K562 (cell line): Measurements from ENCODE around the gene FUT2. TPM values are rescaled to one million over a fixed set of nuclear protein-coding genes. Genes with fewer than 3 reads are reported as not detected.

Experiments
- CEBPG ChIP-seq, 3 experiments: fragments of 200-800 bp in 1 of 3; sonication (Bioruptor generic) in 1 of 3; sonication (generic) in 1 of 3; formaldehyde crosslinking in 1 of 3; IDR thresholded peaks in 2 of 3; conservative IDR thresholded peaks in 1 of 3; 2 replicates each; pipeline versions ENCODE4 v1.6.1 to v1.8.0; 2016 to 2022; ENCODE audit warnings: missing compliant biosample characterization in 2 of 3, missing genetic modification characterization in 2 of 3, mild to moderate bottlenecking in 1 of 3, missing genetic modification reagents in 1 of 3
- ETV6 ChIP-seq, 3 experiments: fragments of 150-350 bp in 1 of 3; sonication (generic) in 1 of 3; formaldehyde crosslinking in 1 of 3; IDR thresholded peaks; 2 replicates each; pipeline versions ENCODE4 v1.6.1 to v1.8.0; 2014 to 2022; ENCODE audit warnings: borderline replicate concordance in 2 of 3, low read depth in 2 of 3, antibody characterized with exemption in 1 of 3, low read length in 1 of 3, mild to moderate bottlenecking in 1 of 3, missing genetic modification reagents in 1 of 3
- FOSL1 ChIP-seq: fragments of 200-800 bp; sonication (Bioruptor generic); conservative IDR thresholded peaks from 2 replicates; pipeline ENCODE4 v1.6.1; 2016; ENCODE audit warnings: missing genetic modification characterization, missing compliant biosample characterization
- FOXK1 ChIP-seq: sonication (generic); formaldehyde crosslinking; IDR thresholded peaks from 2 replicates; pipeline ENCODE4 v1.8.0; 2022; ENCODE audit warnings: missing genetic modification reagents, mild to moderate bottlenecking, borderline replicate concordance
- HLTF ChIP-seq: fragments of 450-650 bp; IDR thresholded peaks from 2 replicates; pipeline ENCODE4 v1.6.1; 2016
- HNRNPK ChIP-seq: fragments of 200-400 bp; formaldehyde crosslinking; IDR thresholded peaks from one replicate; pipeline ENCODE4 v1.6.1; 2018; ENCODE audit warnings: mild to moderate bottlenecking, low read depth, low read length; ENCODE audit not compliant: poor library complexity, severe bottlenecking
- MAFG ChIP-seq: fragments of 450-650 bp; conservative IDR thresholded peaks from 2 replicates; pipeline ENCODE4 v1.6.1; 2016; ENCODE audit warnings: missing genetic modification characterization, missing compliant biosample characterization
- MCM5 ChIP-seq: fragments of 450-650 bp; IDR thresholded peaks from 2 replicates; pipeline ENCODE4 v1.6.1; 2016; ENCODE audit warnings: low read depth
- PHF21A ChIP-seq: fragments of 450-650 bp; IDR thresholded peaks from 2 replicates; pipeline ENCODE4 v1.6.1; 2017; ENCODE audit warnings: low read depth, borderline replicate concordance
- RBFOX2 ChIP-seq: fragments of 200-400 bp; formaldehyde crosslinking; IDR thresholded peaks from 2 replicates; pipeline ENCODE4 v1.6.1; 2017; ENCODE audit warnings: low read depth, mild to moderate bottlenecking, low read length, moderate library complexity
- RBM22 ChIP-seq: fragments of 200-400 bp; formaldehyde crosslinking; IDR thresholded peaks from 2 replicates; pipeline ENCODE4 v1.6.1; 2018; ENCODE audit warnings: low read length, low read depth; ENCODE audit not compliant: poor library complexity, severe bottlenecking
- SAFB ChIP-seq: fragments of 200-400 bp; formaldehyde crosslinking; IDR thresholded peaks from 2 replicates; pipeline ENCODE4 v1.6.1; 2017; ENCODE audit warnings: low read depth, low read length, borderline replicate concordance
- SMAD1 ChIP-seq: fragments of 150-350 bp; IDR thresholded peaks from 2 replicates; pipeline ENCODE4 v1.6.1; 2014; ENCODE audit warnings: low read length, low read depth; ENCODE audit not compliant: partially characterized antibody
- YBX1 ChIP-seq: fragments of 450-650 bp; IDR thresholded peaks from 2 replicates; pipeline ENCODE4 v1.7.1; 2016; ENCODE audit warnings: mild to moderate bottlenecking
- ZNF282 ChIP-seq: sonication (generic); formaldehyde crosslinking; IDR thresholded peaks from 2 replicates; pipeline ENCODE4 v1.8.1; 2023; ENCODE audit warnings: missing genetic modification reagents
- ZNF445 ChIP-seq: fragments of 250-450 bp; sonication (Bioruptor Pico); IDR thresholded peaks from 2 replicates; pipeline ENCODE4 v1.4.0; 2020; ENCODE audit warnings: low read depth, mild to moderate bottlenecking, moderate library complexity
- ZNF707 ChIP-seq: fragments of 250-450 bp; sonication (Bioruptor Pico); conservative IDR thresholded peaks from 2 replicates; pipeline ENCODE4 v1.8.0; 2022; ENCODE audit warnings: inconsistent platforms, mild to moderate bottlenecking, moderate library complexity
- ZNF79 ChIP-seq: fragments of 250-450 bp; sonication (Bioruptor Pico); IDR thresholded peaks from 2 replicates; pipeline ENCODE4 v1.4.0; 2020; ENCODE audit warnings: low read depth, mild to moderate bottlenecking, moderate library complexity
- polyA plus RNA-seq, 8 experiments: library from polyadenylated mRNA; depleted of rRNA in 4 of 8; stranded (reverse) in 5 of 8; unstranded in 3 of 8; fragments of >200 nt; fragmentation: Nextera tagmentation in 2 of 8; fragmentation: Illumina TruSeq in 1 of 8; extraction: Ambion mirVana in 2 of 8; extraction: Trizol in 1 of 8; gene quantifications; 2 replicates each; pipeline versions ENCODE4 v1.2.1 to v1.2.3, GENCODE V29; 2011 to 2014; ENCODE audit warnings: inconsistent platforms in 1 of 8, missing spikeins in 1 of 8
- total RNA-seq, 7 experiments: library from RNA; depleted of rRNA in 6 of 7; stranded (reverse); fragments of >200 nt in 6 of 7; fragmentation: Illumina TruSeq in 2 of 7; extraction: Trizol in 2 of 7; gene quantifications; 2 replicates each; pipeline versions ENCODE4 v1.2.1 to v1.2.3, GENCODE V29; 2011 to 2021; ENCODE audit warnings: low replicate concordance in 1 of 7
- TF ChIP-seq, protein P1 (sequence below): IDR thresholded peaks from 2 replicates; pipeline ENCODE4 v1.6.1; 2011; ENCODE audit not compliant: insufficient read length; ENCODE audit errors: extremely low read depth
- TF ChIP-seq, protein P2 (sequence below): fragments of 250-450 bp; sonication (Bioruptor Pico); IDR thresholded peaks from 2 replicates; pipeline ENCODE4 v1.4.0; 2020; ENCODE audit warnings: mild to moderate bottlenecking, moderate library complexity
- TF ChIP-seq, protein P3 (sequence below): sonication (generic); formaldehyde crosslinking; IDR thresholded peaks from 2 replicates; pipeline ENCODE4 v1.8.1; 2022; ENCODE audit warnings: missing genetic modification reagents
- TF ChIP-seq, protein P4 (sequence below): fragments of 250-450 bp; sonication (Bioruptor Pico); IDR thresholded peaks from 2 replicates; pipeline ENCODE4 v1.4.0; 2020; ENCODE audit warnings: mild to moderate bottlenecking

FUT2 gene
- total and polyA plus RNA-seq, 9 of the 15 experiments (the other 6 are each of a cell fraction or from before 2014, with no cell fraction given), result 0.03 to 0.04 TPM; not detected in 7

DNA sequence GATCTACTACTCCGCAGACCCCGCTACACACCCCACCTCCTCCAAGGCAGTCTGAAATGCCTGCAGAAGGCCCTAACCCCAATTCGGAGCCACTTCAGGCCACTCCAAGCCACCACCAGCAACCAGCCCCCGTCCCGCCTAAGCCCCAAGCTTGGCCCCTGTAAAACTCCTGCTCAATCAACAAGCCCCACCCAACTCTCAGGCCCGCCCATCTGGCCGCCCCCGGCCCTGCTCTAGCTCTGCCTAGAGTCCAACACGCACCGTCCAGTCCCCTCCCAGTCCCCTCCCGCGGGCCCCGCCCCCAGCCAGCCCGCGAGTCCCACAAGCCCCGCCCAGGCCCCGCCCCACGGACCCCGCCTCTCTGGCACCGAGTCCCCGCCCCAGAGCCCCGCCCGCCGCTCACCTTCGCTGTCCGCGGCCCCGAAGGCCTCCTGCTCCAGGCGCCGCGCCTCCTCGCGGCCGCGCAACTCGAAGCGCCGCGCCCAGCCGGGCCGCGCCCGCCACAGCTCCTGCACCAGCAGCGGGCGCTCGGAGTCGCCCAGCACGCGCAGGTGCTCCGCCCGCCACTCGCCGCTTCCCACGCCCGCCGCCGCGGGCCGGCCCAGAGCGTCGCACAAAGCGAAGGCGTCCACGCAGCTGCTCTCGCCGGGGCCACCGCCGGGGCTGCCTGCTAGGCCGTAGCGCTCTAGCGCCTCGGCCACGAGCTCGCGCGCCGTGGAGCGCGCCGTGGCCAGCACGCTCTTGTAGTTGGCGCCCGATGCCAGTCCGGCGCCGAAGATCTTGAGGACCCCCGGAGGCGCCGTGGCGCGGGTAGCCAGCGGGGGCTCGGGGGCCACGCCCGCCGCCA, 43.0 kb downstream of the FUT2 start (continued):
- TF ChIP-seq, protein P1, sequence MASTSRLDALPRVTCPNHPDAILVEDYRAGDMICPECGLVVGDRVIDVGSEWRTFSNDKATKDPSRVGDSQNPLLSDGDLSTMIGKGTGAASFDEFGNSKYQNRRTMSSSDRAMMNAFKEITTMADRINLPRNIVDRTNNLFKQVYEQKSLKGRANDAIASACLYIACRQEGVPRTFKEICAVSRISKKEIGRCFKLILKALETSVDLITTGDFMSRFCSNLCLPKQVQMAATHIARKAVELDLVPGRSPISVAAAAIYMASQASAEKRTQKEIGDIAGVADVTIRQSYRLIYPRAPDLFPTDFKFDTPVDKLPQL, result no peak
- TF ChIP-seq YBX1, result no peak
- no peak for TF ChIP-seq SMAD1
- TF ChIP-seq HLTF, result no peak
- no peak for TF ChIP-seq MCM5
- peak; percentile 51; the same call in 1 of the 2 replicates for TF ChIP-seq FOSL1 (tag)
- TF ChIP-seq SAFB, result peak; percentile 93
- TF ChIP-seq HNRNPK, result no peak
- TF ChIP-seq ZNF79 (CRISPR knock-in tag), result no peak
- TF ChIP-seq PHF21A, result no peak
- TF ChIP-seq RBFOX2, result peak; percentile 83
- TF ChIP-seq ZNF445 (CRISPR knock-in tag), result no peak
- 0 out of 2 replicates have a peak, but pooled peaks have one; percentile 9 for TF ChIP-seq CEBPG (CRISPR knock-in tag; IDR thresholded peaks at IDR 0.05)
- no peak for TF ChIP-seq CEBPG (tag; conservative IDR thresholded peaks at IDR 0.05 in 1 of 2, IDR thresholded peaks at IDR 0.05 in 1 of 2)
- TF ChIP-seq, protein P2, sequence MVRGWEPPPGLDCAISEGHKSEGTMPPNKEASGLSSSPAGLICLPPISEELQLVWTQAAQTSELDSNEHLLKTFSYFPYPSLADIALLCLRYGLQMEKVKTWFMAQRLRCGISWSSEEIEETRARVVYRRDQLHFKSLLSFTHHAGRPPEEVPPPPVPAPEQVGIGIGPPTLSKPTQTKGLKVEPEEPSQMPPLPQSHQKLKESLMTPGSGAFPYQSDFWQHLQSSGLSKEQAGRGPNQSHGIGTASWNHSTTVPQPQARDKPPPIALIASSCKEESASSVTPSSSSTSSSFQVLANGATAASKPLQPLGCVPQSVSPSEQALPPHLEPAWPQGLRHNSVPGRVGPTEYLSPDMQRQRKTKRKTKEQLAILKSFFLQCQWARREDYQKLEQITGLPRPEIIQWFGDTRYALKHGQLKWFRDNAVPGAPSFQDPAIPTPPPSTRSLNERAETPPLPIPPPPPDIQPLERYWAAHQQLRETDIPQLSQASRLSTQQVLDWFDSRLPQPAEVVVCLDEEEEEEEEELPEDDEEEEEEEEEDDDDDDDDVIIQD, result no peak
- TF ChIP-seq, protein P3, sequence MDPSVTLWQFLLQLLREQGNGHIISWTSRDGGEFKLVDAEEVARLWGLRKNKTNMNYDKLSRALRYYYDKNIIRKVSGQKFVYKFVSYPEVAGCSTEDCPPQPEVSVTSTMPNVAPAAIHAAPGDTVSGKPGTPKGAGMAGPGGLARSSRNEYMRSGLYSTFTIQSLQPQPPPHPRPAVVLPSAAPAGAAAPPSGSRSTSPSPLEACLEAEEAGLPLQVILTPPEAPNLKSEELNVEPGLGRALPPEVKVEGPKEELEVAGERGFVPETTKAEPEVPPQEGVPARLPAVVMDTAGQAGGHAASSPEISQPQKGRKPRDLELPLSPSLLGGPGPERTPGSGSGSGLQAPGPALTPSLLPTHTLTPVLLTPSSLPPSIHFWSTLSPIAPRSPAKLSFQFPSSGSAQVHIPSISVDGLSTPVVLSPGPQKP (CRISPR knock-in tag), result no peak
- TF ChIP-seq, protein P4, sequence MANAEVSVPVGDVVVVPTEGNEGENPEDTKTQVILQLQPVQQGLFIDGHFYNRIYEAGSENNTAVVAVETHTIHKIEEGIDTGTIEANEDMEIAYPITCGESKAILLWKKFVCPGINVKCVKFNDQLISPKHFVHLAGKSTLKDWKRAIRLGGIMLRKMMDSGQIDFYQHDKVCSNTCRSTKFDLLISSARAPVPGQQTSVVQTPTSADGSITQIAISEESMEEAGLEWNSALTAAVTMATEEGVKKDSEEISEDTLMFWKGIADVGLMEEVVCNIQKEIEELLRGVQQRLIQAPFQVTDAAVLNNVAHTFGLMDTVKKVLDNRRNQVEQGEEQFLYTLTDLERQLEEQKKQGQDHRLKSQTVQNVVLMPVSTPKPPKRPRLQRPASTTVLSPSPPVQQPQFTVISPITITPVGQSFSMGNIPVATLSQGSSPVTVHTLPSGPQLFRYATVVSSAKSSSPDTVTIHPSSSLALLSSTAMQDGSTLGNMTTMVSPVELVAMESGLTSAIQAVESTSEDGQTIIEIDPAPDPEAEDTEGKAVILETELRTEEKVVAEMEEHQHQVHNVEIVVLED (CRISPR knock-in tag), result peak; percentile 72
- TF ChIP-seq FOXK1 (CRISPR knock-in tag), result no peak
- TF ChIP-seq MAFG, result no peak
- no peak for TF ChIP-seq ZNF282 (CRISPR knock-in tag)
- no peak for TF ChIP-seq ZNF707 (CRISPR knock-in tag)
- TF ChIP-seq RBM22, result peak; percentile 45
- TF ChIP-seq ETV6 (IDR thresholded peaks at IDR 0.05; ENCODE audit: borderline replicate concordance in 1 of 2, low read depth in 2 of 2, low read length in 1 of 2), result no peak
- no peak for TF ChIP-seq ETV6 (CRISPR knock-in tag; IDR thresholded peaks at IDR 0.05; ENCODE audit: borderline replicate concordance)
